Neuronal stem cell (in vitro differentiated cells): ENCODE measurements around the gene DNTTIP2.
"Not testable (repeated sequence)": the region's sequence is repeated elsewhere in the genome, so short reads cannot be mapped to it uniquely, and the experiment has no call there.

Experiments
- DNase-seq: peaks from one replicate; pipeline ENCODE4 v3.0.0-alpha.2; 2013; ENCODE audit warnings: low spot score
- H2AFZ ChIP-seq: one replicate; pipeline ENCODE4 v1.6.1; 2013; ENCODE audit warnings: mild to moderate bottlenecking, low read length, inconsistent platforms
- H2AK5ac ChIP-seq: 2 replicates; pipeline ENCODE4 v1.6.1; 2013; ENCODE audit warnings: low read depth, mild to moderate bottlenecking, inconsistent platforms, low read length, moderate library complexity, mixed read lengths
- H2BK120ac ChIP-seq: 2 replicates; pipeline ENCODE4 v1.6.1; 2013; ENCODE audit warnings: low read depth, mild to moderate bottlenecking, inconsistent platforms, low read length, moderate library complexity, mixed read lengths
- H2BK12ac ChIP-seq: one replicate; pipeline ENCODE4 v1.6.1; 2013; ENCODE audit warnings: low read length, inconsistent platforms
- H2BK15ac ChIP-seq: 2 replicates; pipeline ENCODE4 v1.6.1; 2013; ENCODE audit warnings: mild to moderate bottlenecking, low read length, inconsistent platforms, mixed read lengths
- H2BK5ac ChIP-seq: one replicate; pipeline ENCODE4 v1.6.1; 2013; ENCODE audit warnings: inconsistent platforms, mild to moderate bottlenecking, low read length, moderate library complexity
- H3K14ac ChIP-seq: one replicate; pipeline ENCODE4 v1.6.1; 2013; ENCODE audit warnings: low read length, inconsistent platforms
- H3K18ac ChIP-seq: 2 replicates; pipeline ENCODE4 v1.6.1; 2013; ENCODE audit warnings: low read length, inconsistent platforms
- H3K23ac ChIP-seq: 2 replicates; pipeline ENCODE4 v1.6.1; 2013; ENCODE audit warnings: low read depth, mild to moderate bottlenecking, mixed read lengths, low read length, inconsistent platforms; ENCODE audit not compliant: poor library complexity
- H3K27ac ChIP-seq: replicated peaks from 3 replicates; pipeline ENCODE4 v1.5.1; 2013; ENCODE audit warnings: low read length, inconsistent platforms
- H3K27me3 ChIP-seq, 3 experiments: 2 replicates each; pipeline ENCODE4 v1.6.1; 2013; ENCODE audit warnings: low read length in 3 of 3, mild to moderate bottlenecking in 2 of 3, inconsistent platforms in 1 of 3, low read depth in 1 of 3, mixed read lengths in 1 of 3, moderate library complexity in 1 of 3; ENCODE audit not compliant: control insufficient read depth in 3 of 3, insufficient read depth in 3 of 3
- H3K36me3 ChIP-seq, 2 donors: replicated peaks in 1 of 2; 2 replicates each; pipeline ENCODE4 v1.6.1; 2013; ENCODE audit warnings: low read length in 2 of 2; ENCODE audit not compliant: control insufficient read depth in 2 of 2, insufficient read depth in 2 of 2
- H3K4ac ChIP-seq: 2 replicates; pipeline ENCODE4 v1.6.1; 2013; ENCODE audit warnings: inconsistent platforms, mild to moderate bottlenecking, low read length, moderate library complexity
- H3K4me1 ChIP-seq, 2 donors: 1 replicate in 1 of 2; 2 replicates in 1 of 2; pipeline ENCODE4 v1.6.1; 2013; ENCODE audit warnings: low read length in 2 of 2, low read depth in 1 of 2; ENCODE audit not compliant: control insufficient read depth in 2 of 2, insufficient read depth in 1 of 2
- H3K4me2 ChIP-seq: one replicate; pipeline ENCODE4 v1.6.1; 2013; ENCODE audit warnings: mild to moderate bottlenecking, low read length, inconsistent platforms; ENCODE audit not compliant: insufficient read depth, poor library complexity, severe bottlenecking
- H3K4me3 ChIP-seq, 2 donors: 2 replicates each; pipeline ENCODE4 v1.5.1; 2013; ENCODE audit warnings: low read length in 2 of 2, mild to moderate bottlenecking in 2 of 2, inconsistent platforms in 1 of 2, moderate library complexity in 1 of 2
- H3K79me1 ChIP-seq: one replicate; pipeline ENCODE4 v1.6.1; 2013; ENCODE audit warnings: low read depth, mild to moderate bottlenecking, inconsistent platforms, low read length, moderate library complexity
- H3K9ac ChIP-seq: one replicate; pipeline ENCODE4 v1.6.1; 2013; ENCODE audit warnings: mild to moderate bottlenecking, low read depth, low read length, inconsistent platforms; ENCODE audit not compliant: poor library complexity
- H3K9me3 ChIP-seq, 2 donors: replicated peaks in 1 of 2; 2 replicates each; pipeline versions ENCODE3 to v1.6.1; 2013; ENCODE audit warnings: low read length in 2 of 2, mild to moderate bottlenecking in 2 of 2, inconsistent platforms in 1 of 2, low read depth in 1 of 2, mixed read lengths in 1 of 2, moderate library complexity in 1 of 2; ENCODE audit not compliant: control insufficient read depth in 2 of 2, insufficient read depth in 1 of 2
- H4K8ac ChIP-seq: one replicate; pipeline ENCODE4 v1.6.1; 2013; ENCODE audit warnings: low read depth, mild to moderate bottlenecking, inconsistent platforms, low read length, moderate library complexity
- H4K91ac ChIP-seq: one replicate; pipeline ENCODE4 v1.6.1; 2013; ENCODE audit warnings: low read length, low read depth, mild to moderate bottlenecking, inconsistent platforms; ENCODE audit not compliant: poor library complexity
- WGBS, 2 donors: extraction: QIAGEN DNeasy Blood & Tissue Kit; methylation state at CpG; one replicate each; pipeline ENCODE4 v1.1.7; 2013; ENCODE audit warnings: missing lambda C conversion rate in 2 of 2, mixed read lengths in 1 of 2; ENCODE audit not compliant: insufficient read length in 2 of 2, insufficient replicate concordance in 1 of 2; ENCODE audit errors: extremely low coverage in 2 of 2; 5-methylcytosine and 5-hydroxymethylcytosine counted together

Gene DNTTIP2

DNA sequence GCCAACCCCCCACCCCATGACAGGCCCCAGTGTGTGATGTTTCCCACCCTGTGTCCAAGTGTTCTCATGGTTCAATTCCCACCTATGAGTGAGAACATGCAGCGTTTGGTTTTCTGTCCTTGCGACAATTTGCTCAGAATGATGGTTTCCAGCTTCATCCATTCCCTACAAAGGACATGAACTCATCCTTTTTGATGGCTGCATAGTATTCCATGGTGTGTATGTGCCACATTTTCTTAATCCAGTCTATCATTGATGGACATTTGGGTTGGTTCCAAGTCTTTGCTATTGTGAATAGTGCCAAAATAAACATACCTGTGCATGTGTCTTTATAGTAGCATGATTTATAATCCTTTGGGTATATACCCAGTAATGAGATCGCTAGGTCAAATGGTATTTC is 31.9 kb upstream of the DNTTIP2 start:
- H2AFZ ChIP-seq, H3K4me2 ChIP-seq: not testable (repeated sequence)
- WGBS, 2 donors, result no CpG with 5 or more reads among the region's 3 CpGs

DNA sequence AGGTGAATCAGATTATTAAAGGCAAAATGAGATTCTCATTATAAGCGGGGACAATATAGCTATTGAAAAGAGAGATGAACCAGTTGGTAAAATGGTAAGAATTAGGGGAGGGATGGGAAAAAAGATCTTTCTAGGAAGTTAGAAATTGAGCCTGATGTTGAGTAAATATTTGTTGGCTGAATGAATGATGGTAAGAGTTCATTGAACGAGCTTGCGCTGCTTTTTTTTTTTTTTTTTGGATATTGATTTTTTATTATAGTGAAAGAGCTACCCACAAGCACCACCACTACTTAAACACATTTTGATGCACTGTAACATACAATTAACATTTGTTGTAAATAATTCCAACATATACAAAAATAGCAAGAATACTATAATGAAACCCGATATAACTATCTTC is 31.3 kb upstream of the DNTTIP2 start:
- no peak for DNase-seq
- Histone ChIP-seq H2AFZ (no peak overlapping the region), H2BK15ac (no peak overlapping the region), H3K4me2 (no peak overlapping the region), H4K91ac (no peak overlapping the region), H2BK12ac (no peak overlapping the region), H2BK120ac (no peak overlapping the region), H3K9ac (no peak overlapping the region), H3K23ac (no peak overlapping the region), H3K4ac (no peak overlapping the region), H3K9me3 (no peaks in the 10 kb centered on the region), H3K4me3 (no peak overlapping the region), H4K8ac (no peak overlapping the region), H3K27ac (no peak overlapping the region), H3K79me1 (peaks cover 2% of the 10 kb centered on the region), H3K36me3 (no peaks in the 10 kb centered on the region), H3K18ac (no peak overlapping the region), H2BK5ac (no peak overlapping the region), H3K27me3 (no peaks in the 10 kb centered on the region), H3K14ac (no peak overlapping the region), H2AK5ac (no peak overlapping the region), H3K4me1 (peaks cover 1 to 5% of the 10 kb centered on the region in 2 donors)
- no CpG with 5 or more reads among the region's 4 CpGs for WGBS, 2 donors

More for the DNA sequence above, 31.9 kb upstream of the DNTTIP2 start:
- H3K18ac ChIP-seq, H3K36me3 ChIP-seq, H3K4ac ChIP-seq, H3K4me1 ChIP-seq, H3K4me3 ChIP-seq, H3K9me3 ChIP-seq, H4K91ac ChIP-seq, H2AK5ac ChIP-seq, H2BK12ac ChIP-seq, H3K23ac ChIP-seq, H4K8ac ChIP-seq, H2BK120ac ChIP-seq, H3K79me1 ChIP-seq, H3K9ac ChIP-seq, H3K14ac ChIP-seq, H2BK15ac ChIP-seq, DNase-seq, H3K27ac ChIP-seq, H2BK5ac ChIP-seq, H3K27me3 ChIP-seq: not testable (repeated sequence)

DNA sequence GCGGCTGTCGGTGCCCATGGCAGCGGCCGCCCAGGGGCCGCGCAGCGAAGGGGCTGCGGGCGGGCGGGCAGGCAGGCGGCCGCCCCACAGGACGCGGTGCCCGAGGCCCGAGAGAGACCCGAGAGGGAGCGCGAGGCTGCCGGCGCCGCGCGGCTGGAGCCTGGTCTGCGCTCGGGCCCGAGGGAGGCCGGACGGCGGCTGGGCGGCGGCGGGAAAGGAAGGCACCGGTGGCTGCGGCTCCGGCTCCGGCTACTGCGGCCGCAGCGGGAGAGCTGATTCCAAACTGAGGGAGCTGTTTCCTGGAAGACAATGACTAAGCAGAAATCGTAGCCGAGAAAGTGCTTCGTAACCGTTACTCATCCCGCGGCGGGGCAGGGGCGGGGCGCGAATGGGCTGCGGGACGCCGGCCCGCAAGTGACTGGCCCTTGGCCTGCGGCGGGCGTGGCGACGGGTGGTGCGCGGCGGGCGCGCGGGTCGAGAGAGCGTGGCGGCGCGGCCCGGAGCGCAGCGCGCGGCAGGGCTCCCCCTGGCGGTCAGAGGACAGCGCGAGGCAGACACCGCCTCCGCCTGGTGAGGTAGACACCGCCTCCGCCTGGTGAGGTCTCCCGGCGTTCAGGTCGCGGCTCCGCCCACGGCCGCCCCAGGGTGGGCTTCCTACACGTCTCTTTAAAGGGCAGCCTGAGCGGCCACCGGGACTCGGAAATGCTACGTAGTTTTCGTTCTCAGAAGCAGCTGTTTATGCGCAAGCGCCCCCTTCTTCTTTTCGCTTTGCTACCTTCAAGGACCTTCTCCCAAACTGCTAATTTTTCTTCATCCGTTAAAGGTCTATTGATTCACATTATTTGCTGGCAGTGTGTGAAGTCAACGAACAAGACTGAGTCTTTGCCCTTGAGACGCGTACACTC is 30.4 kb upstream of the DNTTIP2 start, which contains the start of gene GCLM:
Gene GCLM, minus strand, starts transcription at position 285 of the 905 bp plus-strand sequence. Its CDS starts 267 bp downstream, at position 18.
- peak within 1 kb of the TSS; percentile 43 for H4K8ac ChIP-seq
- H3K27me3 ChIP-seq, result no peaks in the 10 kb centered on the region
- peak within 1 kb of the TSS; percentile 96 for H3K18ac ChIP-seq
- no peaks in the 10 kb centered on the region for H3K9me3 ChIP-seq
- peaks cover 1 to 5% of the 10 kb centered on the region in 2 donors for H3K4me1 ChIP-seq
- H2BK15ac ChIP-seq, result peak within 1 kb of the TSS; percentile 58
- H3K27ac ChIP-seq, result no peak within 1 kb of the TSS
- peaks cover 2% of the 10 kb centered on the region for H3K79me1 ChIP-seq
- no peak within 1 kb of the TSS for H2BK120ac ChIP-seq
- no peak within 1 kb of the TSS for H3K4ac ChIP-seq
- peak within 1 kb of the TSS; percentile 95 for H3K23ac ChIP-seq
- peak within 1 kb of the TSS; percentile 19 for H2BK5ac ChIP-seq
- no peak within 1 kb of the TSS for H4K91ac ChIP-seq
- H2AK5ac ChIP-seq, result no peak within 1 kb of the TSS
- peak within 1 kb of the TSS; percentile 73 to 90 for H3K4me3 ChIP-seq
- DNase-seq, result peak; percentile 89
- peak within 1 kb of the TSS; percentile 64 for H3K14ac ChIP-seq
- H3K36me3 ChIP-seq, result no peaks in the 10 kb centered on the region
- peak within 1 kb of the TSS; percentile 92 for H3K4me2 ChIP-seq
- WGBS, 2 donors, result no CpG with 5 or more reads among the region's 102 CpGs
- peak within 1 kb of the TSS; percentile 95 for H2AFZ ChIP-seq
- peak within 1 kb of the TSS; percentile 92 for H3K9ac ChIP-seq
- no peak within 1 kb of the TSS for H2BK12ac ChIP-seq

DNA sequence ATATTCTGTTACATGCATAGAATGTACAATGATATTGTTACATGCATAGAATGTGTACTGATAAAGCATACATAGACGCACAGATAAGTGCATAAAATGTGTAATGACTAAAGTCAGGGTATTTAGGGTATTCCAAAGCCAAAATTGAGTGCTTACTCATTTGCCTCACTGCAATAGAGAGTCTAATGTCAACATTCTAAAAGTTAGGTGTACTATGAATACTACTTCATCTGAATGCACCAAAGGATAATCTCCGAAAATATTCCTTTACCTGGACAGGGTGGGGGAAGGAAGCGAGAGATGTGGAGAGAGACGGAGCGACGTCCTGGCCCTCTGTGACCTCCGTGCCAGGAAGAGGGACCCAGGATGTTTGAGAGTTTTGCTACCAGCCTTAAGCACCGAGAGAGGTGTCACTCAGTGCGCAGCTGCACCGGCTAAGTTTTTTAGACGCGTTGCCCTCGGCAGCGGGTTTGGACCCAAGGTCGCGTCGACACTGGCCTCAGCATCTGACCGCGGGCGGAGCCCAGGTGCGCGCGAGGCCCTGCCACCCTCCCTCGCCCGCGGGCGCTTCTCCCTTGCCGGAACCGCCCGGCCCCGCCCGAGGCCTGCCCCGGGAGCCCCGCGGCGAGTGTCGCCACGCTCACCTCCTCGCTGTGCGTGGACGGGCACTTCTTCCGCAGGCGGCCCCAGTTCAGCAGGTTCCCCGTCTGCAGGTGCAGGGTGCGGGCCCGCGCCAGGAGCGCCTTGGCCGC is 29.6 kb upstream of the DNTTIP2 start:
- Histone ChIP-seq H3K4me1 (peaks cover 1 to 5% of the 10 kb centered on the region in 2 donors), H3K36me3 (no peaks in the 10 kb centered on the region), H2BK120ac (no peak overlapping the region)

More for the DNA sequence above, 29.6 kb upstream of the DNTTIP2 start:
- no CpG with 5 or more reads among the region's 49 CpGs for WGBS, 2 donors
- Histone ChIP-seq H3K23ac (peak overlapping the region; percentile 95), H2BK12ac (no peak overlapping the region), H3K4me3 (peak overlapping the region; percentile 73 to 90), H3K4ac (no peak overlapping the region), H3K79me1 (peaks cover 2% of the 10 kb centered on the region), H2BK15ac (no peak overlapping the region), H2BK5ac (peak overlapping the region; percentile 19), H4K91ac (no peak overlapping the region), H3K4me2 (peak overlapping the region; percentile 92), H2AK5ac (no peak overlapping the region), H3K9me3 (no peaks in the 10 kb centered on the region), H3K9ac (peak overlapping the region; percentile 92), H3K18ac (peak overlapping the region; percentile 96), H2AFZ (peak overlapping the region; percentile 95), H4K8ac (peak overlapping the region; percentile 43), H3K27ac (no peak overlapping the region), H3K14ac (peak overlapping the region; percentile 64), H3K27me3 (no peaks in the 10 kb centered on the region)
- peak; percentile 21 for DNase-seq
